HT-29 (cell line): ENCODE results near the gene INSL4. TPM values are rescaled to one million over a fixed set of nuclear protein-coding genes. Genes with fewer than 3 reads are reported as not detected.
A peak's percentile ranks its signal among the peaks of the same experiment; 100 is the strongest.

ENCODE experiments used
- DNase-seq: peaks from one replicate; pipeline ENCODE4 v3.0.0-alpha.2; 2015; ENCODE audit warnings: low spot score
- small RNA-seq: library from RNA; depleted of rRNA; stranded (forward); fragments of <200 nt; gene quantifications from one replicate; pipeline ENCODE3, GENCODE V24; 2014
- total RNA-seq: library from RNA; depleted of rRNA; stranded (reverse); fragments of >200 nt; shearing (Covaris generic); gene quantifications from 2 replicates; pipeline ENCODE4 v1.2.3, GENCODE V29; 2014; rRNA removed

The INSL4 gene
- total RNA-seq, result 0.20 TPM in 1 of 2 replicates, not detected in the other

- DNase-seq, result peak; percentile 47
Measured at GRCh38 chr9:5231212-5231611, at the start of gene INSL4. TSS of gene INSL4 (plus strand) at chr9:5231419. CDS start at chr9:5231524, 105 bp downstream.

GRCh38 chr9:5184776-5185175, 46.4 kb upstream of the INSL4 start:
- no peak for DNase-seq

GRCh38 chr9:5185220-5185840, 45.9 kb upstream of the INSL4 start, which contains the start of gene INSL6:
TSS of gene INSL6 (minus strand) at chr9:5185639. CDS start at chr9:5185602, 37 bp downstream.
- no peak for DNase-seq

GRCh38 chr9:5186416-5187169, 44.6 kb upstream of the INSL4 start:
- peak; percentile 68 for DNase-seq

DNA sequence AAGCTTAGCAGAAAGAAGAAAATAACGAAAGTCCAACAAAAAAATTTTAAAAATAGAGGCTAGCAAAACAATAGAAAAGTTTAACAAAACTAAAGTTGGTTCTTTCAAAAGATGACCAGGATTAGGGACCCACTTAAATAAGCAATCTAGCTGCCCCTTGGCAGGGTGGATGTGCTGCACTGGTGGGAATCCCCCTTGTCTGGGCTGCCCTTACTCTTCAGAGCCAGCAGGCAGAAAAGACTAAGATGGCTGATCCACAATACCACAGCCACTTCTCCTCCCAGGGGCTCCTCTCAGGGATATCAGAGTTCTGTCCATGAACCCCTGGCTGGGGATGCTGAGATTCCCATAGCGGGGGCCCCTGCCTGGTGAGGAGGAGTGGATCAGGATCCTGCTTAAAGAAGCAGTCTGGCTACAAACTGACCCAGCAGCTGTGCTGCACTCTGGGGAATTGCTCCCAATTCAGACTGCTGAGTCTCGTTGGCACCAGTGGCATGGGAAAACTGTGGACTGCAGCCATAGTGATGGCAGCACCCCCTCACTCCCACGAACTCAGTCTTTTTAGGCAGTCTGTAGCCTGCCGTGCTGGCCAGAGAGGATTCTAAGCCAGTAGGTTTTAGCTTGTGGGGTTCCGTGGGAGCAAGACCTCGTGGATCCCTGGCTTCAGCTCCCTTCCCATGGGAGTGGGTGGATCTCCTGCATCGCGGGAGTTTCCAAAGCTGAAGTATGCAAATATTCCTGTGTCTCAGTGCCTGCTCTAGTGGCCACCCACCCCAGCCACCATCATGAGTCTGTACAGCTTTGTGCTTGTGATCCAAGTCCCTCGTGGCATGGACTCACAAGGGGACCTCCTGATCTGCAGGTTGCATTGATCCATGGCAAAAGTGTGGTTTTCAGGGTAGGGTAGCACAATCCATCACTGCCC, 42.9 kb upstream of the INSL4 start:
- no peak for DNase-seq

DNA sequence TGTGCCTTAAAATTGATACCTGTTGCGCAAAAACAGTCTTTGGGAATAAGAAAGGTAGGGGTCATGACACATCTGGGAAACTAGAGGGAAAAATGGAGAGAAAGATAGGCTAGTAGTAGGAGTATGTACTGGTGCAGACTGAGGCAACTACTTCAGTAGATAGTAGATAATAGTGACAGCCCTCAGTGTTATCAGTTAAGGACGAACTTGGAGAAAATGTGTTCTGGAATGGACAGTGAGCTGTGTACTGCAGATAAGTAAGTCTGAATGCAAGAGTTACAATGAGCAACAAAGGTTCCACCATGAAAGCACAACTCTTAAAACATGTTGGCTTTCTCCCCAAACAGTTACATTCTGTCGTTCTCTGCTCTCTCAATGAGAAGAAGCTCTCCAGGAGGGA, 39.2 kb upstream of the INSL4 start:
- DNase-seq, result no peak

DNA sequence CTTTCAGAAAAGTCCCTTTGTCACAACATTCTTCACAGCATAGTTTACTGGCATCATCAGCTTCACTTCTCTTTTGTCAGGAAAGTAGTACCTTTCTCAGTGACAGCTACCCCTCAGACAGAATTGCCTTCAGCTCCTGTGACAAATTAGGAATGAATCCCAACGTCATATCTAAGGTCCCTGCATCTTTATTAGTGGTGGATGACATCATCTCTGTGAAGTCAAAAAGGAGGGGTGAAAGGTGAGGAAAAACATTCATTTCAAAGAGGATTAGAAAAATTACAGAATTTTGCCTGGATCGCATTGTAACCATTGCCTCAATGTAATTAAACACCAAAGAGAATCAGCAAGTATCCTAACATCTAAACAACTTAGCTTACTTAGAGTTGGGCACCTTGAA, 37.9 kb upstream of the INSL4 start:
- DNase-seq, result no peak

DNA sequence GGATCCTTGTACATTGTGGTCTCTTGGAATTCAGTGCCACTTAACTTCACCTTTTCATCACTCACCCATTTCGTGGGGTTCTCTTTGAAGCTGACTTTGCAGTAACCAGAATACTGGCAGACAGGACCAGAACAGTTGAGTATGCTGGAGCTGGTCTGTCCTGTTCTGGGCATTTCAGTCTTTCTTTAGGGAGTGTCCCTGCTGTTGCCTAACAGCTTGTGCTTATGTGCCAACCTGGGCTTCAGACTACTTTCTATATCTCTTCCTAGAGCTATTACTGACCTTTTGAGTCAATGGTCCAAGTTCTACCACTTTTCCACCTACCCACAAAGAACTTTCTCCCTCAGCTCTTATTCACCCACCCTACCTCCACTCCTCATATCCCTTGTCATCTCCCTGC, 35.8 kb upstream of the INSL4 start:
- DNase-seq, result no peak

DNA sequence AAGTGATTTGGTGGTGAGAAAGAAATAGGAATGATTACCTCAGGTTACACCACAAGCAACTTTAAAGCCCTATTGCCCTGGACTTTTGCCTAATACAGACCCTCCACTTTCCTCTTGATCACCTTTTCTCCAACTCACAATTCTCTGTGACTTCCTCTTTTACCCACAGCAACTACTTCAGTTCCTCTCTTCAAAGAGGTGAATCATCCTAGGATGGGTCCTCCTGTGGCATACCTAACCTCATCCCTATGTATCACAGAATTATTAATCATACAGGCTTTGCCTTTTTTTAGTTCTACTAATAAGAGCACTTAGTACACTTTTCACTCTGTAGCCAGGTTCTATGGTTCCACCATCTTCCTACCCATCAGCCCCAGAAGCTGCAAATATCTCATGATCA, 26.1 kb upstream of the INSL4 start:
- DNase-seq, result no peak

GRCh38 chr9:5230554-5230953, 665 bp upstream of the INSL4 start:
- DNase-seq, result peak; percentile 43

GRCh38 chr9:5263351-5264218, 32.4 kb downstream of the INSL4 start:
- peak; percentile 45 for DNase-seq

GRCh38 chr9:5264219-5264595, 33.0 kb downstream of the INSL4 start:
- no peak for DNase-seq

DNA sequence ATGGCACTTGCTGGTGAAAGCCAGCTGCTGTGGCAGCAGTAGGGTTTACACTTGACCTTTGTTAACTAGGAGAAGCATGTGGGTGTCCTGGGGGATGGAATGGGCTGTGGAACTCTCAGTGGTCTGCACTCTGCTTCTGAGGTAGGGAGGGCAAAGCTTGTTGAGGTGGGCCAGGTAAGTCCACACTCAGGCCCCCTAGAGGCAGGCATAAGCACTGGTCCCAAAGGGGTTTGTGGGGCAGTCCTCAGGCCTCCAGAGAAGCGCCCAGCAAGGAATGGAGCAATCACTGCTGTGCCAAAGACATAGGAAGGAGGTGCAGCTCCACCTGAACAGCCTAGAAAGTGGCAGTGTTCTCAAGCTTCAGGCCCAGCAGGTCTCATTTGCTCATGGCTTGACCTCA, 34.7 kb downstream of the INSL4 start:
- DNase-seq, result no peak

- no peak for DNase-seq
Measured at GRCh38 chr9:5269249-5269715, 38.1 kb downstream of the INSL4 start.

DNA sequence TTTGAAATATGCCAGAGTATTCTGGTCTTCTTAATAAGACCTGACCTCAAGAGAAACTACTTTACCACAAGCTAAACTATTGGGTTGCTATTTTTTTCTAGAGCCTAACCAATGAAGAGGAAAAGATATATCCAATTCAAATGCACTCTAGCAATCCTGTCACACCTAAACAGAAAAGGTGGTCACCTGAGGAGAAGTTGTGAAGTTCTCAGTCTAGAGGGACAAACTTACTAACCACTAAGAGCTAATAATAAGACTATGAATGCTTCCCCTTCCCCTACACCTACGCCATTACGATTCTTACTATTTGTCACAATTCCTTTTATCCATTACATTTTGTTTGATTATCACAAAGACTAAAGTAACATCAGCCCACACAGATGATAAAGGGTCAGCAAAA, 43.6 kb downstream of the INSL4 start:
- no peak for DNase-seq

DNA sequence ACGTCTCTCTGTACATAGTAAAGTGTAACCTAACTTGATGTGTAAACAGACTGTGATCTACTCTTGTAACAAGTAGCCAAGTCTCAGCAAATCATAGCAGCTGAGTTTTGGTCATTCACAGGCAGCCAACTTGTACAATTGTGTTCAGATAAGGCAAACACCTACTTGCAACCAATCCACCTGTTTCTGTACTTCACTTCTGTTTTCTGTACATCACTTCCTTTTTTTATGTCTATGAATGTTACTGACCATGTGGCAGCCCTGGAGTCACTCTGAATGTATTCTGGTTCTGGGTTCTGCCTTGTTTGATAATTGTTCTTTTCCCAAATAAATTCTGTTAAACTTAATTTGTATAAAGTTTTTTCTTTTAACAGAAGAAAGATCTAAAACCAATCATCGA, 47.3 kb downstream of the INSL4 start:
- DNase-seq, result no peak

Small RNA genes within 50 kb of the gene (small RNA-seq; reads per million reads assigned to genes)
- gene AL133547.1, result not detected

Other genes with a start within 250 kb of the INSL4 start
- 0.47 and 1.3 TPM in 2 replicates for gene JAK2, start 246.1 kb upstream of the INSL4 start, total RNA-seq
- gene INSL6, start 45.8 kb upstream of the INSL4 start, total RNA-seq, result not detected in 2 replicates
- gene RLN2, start 73.3 kb downstream of the INSL4 start, total RNA-seq, result not detected in 2 replicates
- gene RLN1, start 108.5 kb downstream of the INSL4 start, total RNA-seq, result not detected in 2 replicates
- gene PLGRKT, start 206.5 kb downstream of the INSL4 start, total RNA-seq, result 4.1 TPM in 2 replicates
- gene CD274, start 219.1 kb downstream of the INSL4 start, total RNA-seq, result 0.33 and 3.3 TPM in 2 replicates